IPS-15b (cell line): ENCODE measurements around the gene KRTAP5-5.
"Not testable (repeated sequence)": the region's sequence is repeated elsewhere in the genome, so short reads cannot be mapped to it uniquely, and the experiment has no call there.

Experiments used
- H3K27me3 ChIP-seq: one replicate; pipeline ENCODE4 v1.6.1; 2013; ENCODE audit warnings: low read length; ENCODE audit not compliant: control insufficient read depth, insufficient read depth
- H3K36me3 ChIP-seq: one replicate; pipeline ENCODE4 v1.6.1; 2013; ENCODE audit warnings: low read length; ENCODE audit not compliant: control insufficient read depth, insufficient read depth
- H3K4me1 ChIP-seq: one replicate; pipeline ENCODE4 v1.6.1; 2013; ENCODE audit warnings: mild to moderate bottlenecking, low read length; ENCODE audit not compliant: control insufficient read depth, insufficient read depth
- H3K4me3 ChIP-seq: one replicate; pipeline ENCODE4 v1.5.1; 2013; ENCODE audit warnings: low read depth, low read length
- H3K9ac ChIP-seq: one replicate; pipeline ENCODE4 v1.6.1; 2013; ENCODE audit warnings: low read depth, mild to moderate bottlenecking, low read length
- H3K9me3 ChIP-seq: one replicate; pipeline ENCODE4 v1.6.1; 2013; ENCODE audit warnings: mild to moderate bottlenecking, low read length; ENCODE audit not compliant: control insufficient read depth, insufficient read depth

KRTAP5-5 gene

DNA sequence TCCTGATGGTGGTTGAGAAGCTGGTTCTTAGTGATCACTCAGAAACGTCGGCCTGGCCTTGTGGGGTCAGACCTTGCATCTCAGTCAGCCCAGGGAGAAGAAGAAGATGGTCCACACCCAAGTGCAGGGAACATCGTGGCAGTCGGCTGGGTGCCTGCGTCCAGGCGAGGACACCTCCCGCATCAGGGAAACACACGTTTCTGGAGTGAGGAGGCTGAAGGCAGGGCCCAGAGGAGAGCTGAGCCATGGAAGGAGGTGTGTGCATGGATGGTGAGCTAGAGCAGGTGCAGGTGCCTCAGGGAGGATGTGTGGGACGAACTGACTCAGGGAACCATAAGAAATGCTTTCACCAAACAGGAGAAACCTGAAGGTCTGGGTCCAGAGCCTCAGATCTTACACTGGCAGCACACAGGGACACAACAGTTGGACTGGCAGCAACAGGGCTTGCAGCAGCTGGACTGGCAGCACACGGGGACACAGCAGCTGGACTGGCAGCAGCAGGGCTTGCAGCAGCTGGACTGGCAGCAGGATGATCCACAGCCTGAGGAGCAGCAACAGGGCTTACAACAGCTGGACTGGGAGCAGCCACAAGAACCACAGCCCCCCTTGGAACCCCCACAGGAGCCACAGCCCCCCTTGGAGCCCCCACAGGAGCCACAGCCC lies 32.1 kb upstream of the KRTAP5-5 start:
- no peak overlapping the region for H3K4me3 ChIP-seq
- peaks cover 4% of the 10 kb centered on the region for H3K27me3 ChIP-seq
- no peaks in the 10 kb centered on the region for H3K36me3 ChIP-seq
- peaks cover 17% of the 10 kb centered on the region for H3K4me1 ChIP-seq
- no peaks in the 10 kb centered on the region for H3K9me3 ChIP-seq
- H3K9ac ChIP-seq, result no peak overlapping the region

DNA sequence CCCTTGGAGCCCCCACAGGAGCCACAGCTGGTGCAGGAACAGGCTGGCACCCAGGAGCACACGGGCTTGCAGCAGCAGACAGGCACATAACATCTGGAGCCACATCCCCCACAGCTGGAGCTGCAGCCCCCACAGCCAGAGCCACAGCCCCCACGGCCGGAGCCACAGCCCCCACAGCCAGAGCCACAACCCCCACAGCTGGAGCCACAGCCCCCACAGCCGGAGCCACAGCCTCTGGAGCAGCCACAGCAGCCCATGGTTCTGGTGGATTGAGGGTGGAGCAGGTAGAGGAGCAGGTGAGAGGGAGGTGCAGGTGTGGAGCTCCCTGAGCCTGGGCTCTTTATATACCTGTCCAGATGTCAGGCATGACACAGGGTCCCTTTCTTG lies 31.6 kb upstream of the KRTAP5-5 start, which contains the start of gene KRTAP5-2:
KRTAP5-2 (minus strand) TSS at position 301 of the 387 bp plus-strand sequence; CDS start at position 257, 44 bp downstream.
- H3K4me3 ChIP-seq, result no peak within 1 kb of the TSS
- H3K36me3 ChIP-seq, result no peaks in the 10 kb centered on the region
- peaks cover 17% of the 10 kb centered on the region for H3K4me1 ChIP-seq
- H3K9ac ChIP-seq, result no peak within 1 kb of the TSS
- no peaks in the 10 kb centered on the region for H3K9me3 ChIP-seq
- peaks cover 4% of the 10 kb centered on the region for H3K27me3 ChIP-seq

DNA sequence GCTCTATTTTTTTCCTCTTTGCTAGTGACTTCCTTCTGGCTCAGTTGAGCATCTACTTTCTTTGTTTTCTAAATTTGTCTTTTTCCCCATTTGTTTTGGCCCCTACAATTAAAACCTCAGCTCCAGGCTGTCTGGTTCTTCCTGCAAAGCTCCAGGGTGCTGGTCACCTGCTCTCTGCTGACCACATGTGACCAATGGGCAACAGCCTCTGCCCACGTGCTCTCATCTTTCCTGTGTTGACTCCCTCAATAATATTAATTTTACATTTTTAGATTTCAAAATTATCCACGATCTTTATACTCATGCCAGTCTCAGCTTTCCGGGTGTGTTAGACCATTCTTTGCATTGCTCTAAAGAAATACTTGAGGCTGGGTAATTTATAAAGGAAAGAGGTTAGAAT lies 31.2 kb upstream of the KRTAP5-5 start:
- not testable (repeated sequence) for H3K27me3 ChIP-seq, H3K9ac ChIP-seq
- peaks cover 17% of the 10 kb centered on the region for H3K4me1 ChIP-seq

DNA sequence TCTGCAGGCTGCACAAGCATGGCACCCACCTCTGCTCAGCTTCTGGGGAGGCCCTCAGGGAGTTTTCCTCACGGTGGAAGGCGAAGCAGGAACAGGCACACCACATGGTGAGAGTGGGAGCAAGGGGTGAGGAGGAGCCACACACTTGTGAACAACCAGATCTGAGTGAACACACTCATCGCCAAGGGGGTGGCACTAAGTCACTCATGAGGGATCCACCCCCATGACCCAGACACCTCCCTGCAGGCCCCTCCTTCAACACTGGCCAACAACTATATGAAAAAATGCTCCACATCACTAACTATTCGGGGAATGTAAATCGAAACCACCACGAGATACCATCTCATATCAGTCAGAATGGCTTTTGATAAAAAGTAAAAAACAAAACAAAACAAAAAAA lies 30.8 kb upstream of the KRTAP5-5 start:
- H3K4me3 ChIP-seq, result no peak overlapping the region
- peaks cover 4% of the 10 kb centered on the region for H3K27me3 ChIP-seq
- H3K9ac ChIP-seq, result no peak overlapping the region
- peaks cover 17% of the 10 kb centered on the region for H3K4me1 ChIP-seq
- no peaks in the 10 kb centered on the region for H3K9me3 ChIP-seq
- H3K36me3 ChIP-seq, result no peaks in the 10 kb centered on the region

More for the DNA sequence above, 31.2 kb upstream of the KRTAP5-5 start:
- not testable (repeated sequence) for H3K4me3 ChIP-seq, H3K9me3 ChIP-seq, H3K36me3 ChIP-seq

DNA sequence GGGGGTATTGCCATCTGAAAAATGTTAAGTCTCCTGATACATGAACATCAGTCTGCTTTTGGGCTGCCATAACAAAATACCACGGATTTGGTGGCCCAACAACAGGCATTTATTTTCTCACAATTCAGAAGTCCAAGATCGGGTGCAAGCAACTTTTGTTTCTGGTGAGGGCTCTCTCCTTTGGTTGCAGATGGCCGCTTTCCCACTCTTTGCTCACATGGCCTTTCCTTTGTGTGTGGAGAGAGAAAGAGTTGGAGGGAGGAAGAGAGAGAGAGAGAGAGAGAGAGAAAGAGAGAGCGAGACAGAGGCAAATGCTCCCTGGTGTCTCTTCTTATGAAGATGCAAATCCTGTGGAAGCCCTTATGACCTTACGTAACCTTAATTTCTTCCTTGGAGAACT lies 28.9 kb upstream of the KRTAP5-5 start:
- Histone ChIP-seq H3K4me3 (no peak overlapping the region), H3K9ac (no peak overlapping the region), H3K9me3 (no peaks in the 10 kb centered on the region), H3K4me1 (peaks cover 16% of the 10 kb centered on the region), H3K36me3 (no peaks in the 10 kb centered on the region), H3K27me3 (peaks cover 4% of the 10 kb centered on the region)

DNA sequence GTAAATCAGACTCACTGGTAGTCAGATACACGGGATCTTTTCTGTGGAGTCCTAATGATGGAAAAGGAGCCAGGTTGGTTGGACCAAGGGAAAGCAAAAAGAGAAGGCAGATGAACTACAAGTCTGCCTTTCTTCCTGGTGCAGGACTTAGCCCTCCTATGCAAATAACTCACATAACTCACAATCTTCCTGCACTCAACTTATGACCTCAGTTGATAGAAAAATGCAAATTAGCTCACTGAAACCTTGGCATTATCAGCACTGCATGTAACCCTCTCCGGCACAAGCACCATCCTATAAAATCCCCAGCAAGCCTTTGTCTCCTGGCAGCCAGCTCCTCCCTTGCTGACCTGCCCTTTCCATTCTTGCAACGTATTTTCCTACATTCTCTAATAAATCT lies 27.9 kb upstream of the KRTAP5-5 start:
- not testable (repeated sequence) for H3K9ac ChIP-seq, H3K36me3 ChIP-seq, H3K27me3 ChIP-seq, H3K9me3 ChIP-seq, H3K4me3 ChIP-seq, H3K4me1 ChIP-seq

DNA sequence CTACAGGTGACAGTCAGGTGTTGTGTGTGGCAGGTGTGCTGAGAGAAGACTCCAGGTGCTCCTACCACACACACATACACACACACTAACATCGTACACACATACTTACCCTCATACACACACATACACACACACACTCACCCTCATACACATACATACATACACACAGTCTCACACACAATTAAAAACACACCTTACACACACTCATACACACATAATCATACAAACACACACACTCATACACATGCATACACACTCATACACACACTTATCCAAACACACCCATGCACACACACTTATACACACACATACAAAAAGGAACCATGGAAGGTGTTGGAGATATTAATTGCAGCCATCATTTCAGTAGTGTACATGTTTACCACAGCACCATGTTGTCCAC lies 25.9 kb upstream of the KRTAP5-5 start:
- H3K27me3 ChIP-seq, result peaks cover 7% of the 10 kb centered on the region
- no peaks in the 10 kb centered on the region for H3K9me3 ChIP-seq
- no peak overlapping the region for H3K9ac ChIP-seq
- H3K36me3 ChIP-seq, result no peaks in the 10 kb centered on the region
- H3K4me3 ChIP-seq, result no peak overlapping the region
- peaks cover 6% of the 10 kb centered on the region for H3K4me1 ChIP-seq

DNA sequence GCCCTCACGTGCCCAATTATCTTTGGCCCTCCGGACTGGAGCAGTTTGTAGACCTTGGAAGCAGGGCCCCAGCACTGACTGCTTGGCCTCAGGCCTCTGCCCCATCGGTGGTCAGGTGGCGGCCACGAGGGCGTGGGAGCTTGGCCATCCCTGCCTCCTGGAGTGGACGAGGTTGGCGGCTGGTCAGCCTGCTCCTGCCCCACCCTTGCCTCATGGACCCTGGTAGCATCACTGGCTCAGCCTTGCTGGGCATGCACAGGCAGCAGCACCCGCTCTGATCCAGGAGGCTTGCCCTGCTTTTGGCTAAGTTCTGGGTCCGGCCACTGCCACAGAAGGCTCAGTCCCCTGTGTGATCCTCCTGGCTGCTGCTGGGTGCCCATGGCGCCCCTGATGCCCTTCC lies 25.4 kb upstream of the KRTAP5-5 start:
- no peaks in the 10 kb centered on the region for H3K36me3 ChIP-seq
- peaks cover 6% of the 10 kb centered on the region for H3K4me1 ChIP-seq
- H3K9me3 ChIP-seq, result no peaks in the 10 kb centered on the region
- H3K4me3 ChIP-seq, result no peak overlapping the region
- no peak overlapping the region for H3K9ac ChIP-seq
- H3K27me3 ChIP-seq, result peaks cover 7% of the 10 kb centered on the region

DNA sequence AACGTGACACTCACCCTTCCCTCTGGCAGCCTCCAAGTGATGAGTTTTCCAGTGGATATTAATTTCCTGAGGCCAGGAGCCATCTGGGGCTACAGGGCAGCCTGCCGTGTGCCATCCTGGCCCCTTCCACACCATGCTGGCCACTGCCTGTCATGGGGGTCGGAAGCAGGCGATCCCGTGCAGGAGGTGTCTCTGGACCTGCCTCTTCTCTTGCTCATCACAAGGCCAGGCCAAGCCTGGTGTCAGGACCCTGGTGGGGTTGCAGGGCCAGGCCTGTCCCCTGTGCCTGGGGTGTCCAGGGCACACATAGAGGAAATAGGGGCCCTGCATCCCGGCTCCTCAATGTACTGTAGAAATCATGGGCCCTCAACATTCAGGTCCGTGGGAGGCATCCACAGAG lies 24.9 kb upstream of the KRTAP5-5 start:
- H3K9ac ChIP-seq, result no peak overlapping the region
- H3K9me3 ChIP-seq, result no peaks in the 10 kb centered on the region
- no peak overlapping the region for H3K4me3 ChIP-seq
- no peaks in the 10 kb centered on the region for H3K36me3 ChIP-seq
- peaks cover 7% of the 10 kb centered on the region for H3K27me3 ChIP-seq
- peaks cover 6% of the 10 kb centered on the region for H3K4me1 ChIP-seq

DNA sequence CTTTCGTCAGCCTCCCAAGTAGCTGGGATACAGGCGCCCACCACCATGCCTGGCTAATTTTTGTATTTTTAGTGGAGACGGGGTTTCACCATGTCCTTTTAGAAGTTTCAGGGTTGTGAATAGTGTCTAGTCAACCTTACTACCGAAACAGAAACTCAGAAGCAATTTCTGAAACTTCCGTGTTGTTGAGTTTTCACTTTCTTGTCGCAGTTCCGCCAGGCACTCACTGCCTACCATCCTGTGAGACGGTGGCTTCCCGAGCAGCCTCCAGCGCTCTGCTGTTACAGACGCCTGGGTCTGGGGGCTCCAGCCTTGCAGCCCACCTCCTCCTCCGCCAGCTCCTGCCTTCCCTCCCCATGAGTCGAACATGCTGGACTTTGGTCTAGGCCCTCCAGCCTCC lies 23.7 kb upstream of the KRTAP5-5 start:
- not testable (repeated sequence) for H3K4me1 ChIP-seq, H3K27me3 ChIP-seq, H3K4me3 ChIP-seq, H3K9ac ChIP-seq, H3K36me3 ChIP-seq, H3K9me3 ChIP-seq

DNA sequence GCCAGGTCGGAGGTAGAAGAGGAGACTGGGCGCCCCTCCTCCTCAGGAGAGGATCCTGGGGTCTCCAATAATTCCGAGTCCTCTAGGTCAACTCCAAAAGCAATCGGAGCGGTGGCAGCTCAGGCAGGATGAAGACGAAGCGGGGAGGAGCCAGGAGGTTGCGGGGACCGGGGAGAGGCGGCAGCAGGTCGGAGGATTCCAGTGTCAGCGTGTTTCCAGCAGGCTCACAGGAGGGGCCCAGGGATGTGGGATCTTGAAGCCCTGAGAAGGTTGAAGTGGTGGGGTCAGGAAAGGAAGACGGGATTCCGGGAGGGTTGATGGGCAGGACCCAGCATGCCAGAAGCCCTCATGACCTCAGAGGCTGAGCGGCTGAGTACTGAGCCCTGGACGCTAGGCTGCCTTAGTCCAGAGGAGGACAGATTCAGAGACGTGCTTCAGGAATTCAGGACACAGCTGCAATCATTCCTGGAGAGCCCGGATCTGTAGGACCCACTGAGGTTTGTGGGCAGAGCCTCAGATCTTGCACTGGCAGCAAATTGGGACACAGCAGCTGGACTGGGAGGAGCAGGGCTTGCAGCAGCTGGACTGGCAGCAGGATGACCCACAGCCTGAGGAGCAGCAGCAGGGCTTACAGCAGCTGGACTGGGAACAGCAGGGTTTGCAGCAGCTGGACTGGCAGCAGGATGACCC lies 22.3 kb upstream of the KRTAP5-5 start:
- H3K4me3 ChIP-seq, H3K27me3 ChIP-seq, H3K9ac ChIP-seq, H3K36me3 ChIP-seq, H3K4me1 ChIP-seq, H3K9me3 ChIP-seq: not testable (repeated sequence)

DNA sequence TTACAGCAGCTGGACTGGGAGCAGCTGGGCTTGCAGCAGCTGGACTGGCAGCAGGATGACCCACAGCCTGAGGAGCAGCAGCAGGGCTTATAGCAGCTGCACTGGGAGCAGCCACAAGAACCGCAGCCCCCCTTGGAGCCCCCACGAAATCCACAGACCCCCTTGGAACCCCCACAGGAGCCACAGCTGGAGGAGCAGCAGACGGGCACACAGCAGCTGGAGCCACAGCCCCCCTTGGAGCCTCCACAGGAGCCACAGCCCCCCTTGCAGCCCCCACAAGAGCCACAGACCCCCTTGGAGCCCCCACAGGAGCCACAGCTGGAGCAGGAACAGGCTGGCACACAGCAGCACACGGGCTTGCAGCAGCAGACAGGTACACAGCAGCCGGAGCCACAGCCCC lies 21.7 kb upstream of the KRTAP5-5 start:
- not testable (repeated sequence) for H3K27me3 ChIP-seq, H3K9me3 ChIP-seq, H3K36me3 ChIP-seq, H3K4me3 ChIP-seq, H3K9ac ChIP-seq, H3K4me1 ChIP-seq
